ENCODE results near the gene PINLYP.

DNA sequence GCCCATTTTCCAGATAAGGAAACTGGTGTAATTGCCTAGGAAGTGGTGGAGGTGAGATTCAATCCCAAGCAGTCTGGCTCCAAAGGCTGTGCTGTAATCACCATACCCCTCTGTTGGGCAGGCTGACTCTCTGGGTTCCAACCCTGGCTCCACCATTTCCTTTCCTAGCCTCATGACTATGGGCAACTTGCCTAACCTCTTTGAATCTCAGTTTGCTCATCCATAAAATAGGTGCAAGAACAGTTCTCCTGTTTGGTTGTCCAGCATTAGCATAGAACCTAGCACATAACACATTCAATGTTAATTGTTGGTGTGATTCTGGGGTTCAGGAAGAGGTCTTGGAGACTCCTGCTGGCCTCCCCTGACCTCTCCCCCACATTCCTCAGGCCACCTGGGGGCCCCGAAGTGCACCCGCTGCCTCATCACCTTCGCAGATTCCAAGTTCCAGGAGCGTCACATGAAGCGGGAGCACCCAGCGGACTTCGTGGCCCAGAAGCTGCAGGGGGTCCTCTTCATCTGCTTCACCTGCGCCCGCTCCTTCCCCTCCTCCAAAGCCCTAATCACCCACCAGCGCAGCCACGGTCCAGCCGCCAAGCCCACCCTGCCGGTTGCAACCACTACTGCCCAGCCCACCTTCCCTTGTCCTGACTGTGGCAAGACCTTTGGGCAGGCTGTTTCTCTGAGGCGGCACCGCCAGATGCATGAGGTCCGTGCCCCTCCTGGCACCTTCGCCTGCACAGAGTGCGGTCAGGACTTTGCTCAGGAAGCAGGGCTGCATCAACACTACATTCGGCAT is 23.0 kb downstream of the PINLYP start:
- TF ChIP-seq, protein P1, sequence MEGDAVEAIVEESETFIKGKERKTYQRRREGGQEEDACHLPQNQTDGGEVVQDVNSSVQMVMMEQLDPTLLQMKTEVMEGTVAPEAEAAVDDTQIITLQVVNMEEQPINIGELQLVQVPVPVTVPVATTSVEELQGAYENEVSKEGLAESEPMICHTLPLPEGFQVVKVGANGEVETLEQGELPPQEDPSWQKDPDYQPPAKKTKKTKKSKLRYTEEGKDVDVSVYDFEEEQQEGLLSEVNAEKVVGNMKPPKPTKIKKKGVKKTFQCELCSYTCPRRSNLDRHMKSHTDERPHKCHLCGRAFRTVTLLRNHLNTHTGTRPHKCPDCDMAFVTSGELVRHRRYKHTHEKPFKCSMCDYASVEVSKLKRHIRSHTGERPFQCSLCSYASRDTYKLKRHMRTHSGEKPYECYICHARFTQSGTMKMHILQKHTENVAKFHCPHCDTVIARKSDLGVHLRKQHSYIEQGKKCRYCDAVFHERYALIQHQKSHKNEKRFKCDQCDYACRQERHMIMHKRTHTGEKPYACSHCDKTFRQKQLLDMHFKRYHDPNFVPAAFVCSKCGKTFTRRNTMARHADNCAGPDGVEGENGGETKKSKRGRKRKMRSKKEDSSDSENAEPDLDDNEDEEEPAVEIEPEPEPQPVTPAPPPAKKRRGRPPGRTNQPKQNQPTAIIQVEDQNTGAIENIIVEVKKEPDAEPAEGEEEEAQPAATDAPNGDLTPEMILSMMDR (conservative IDR thresholded peaks at IDR 0.05; ENCODE audit: low read depth in 2 of 2), result no peak
- TF ChIP-seq EZH2 (IDR thresholded peaks at IDR 0.05; ENCODE audit: low read depth, unreplicated experiment) (no peak), CREB1 (CRISPR knock-in tag; IDR thresholded peaks at IDR 0.05; ENCODE audit: low read depth) (no peak)

Data from GM23338 (cell line).